Left renal cortex interstitium (tissue), 4 donors: ENCODE data around the gene CRTC3. TPM values are rescaled to one million over a fixed set of nuclear protein-coding genes. Genes with fewer than 3 reads are reported as not detected.

ENCODE experiments used
- DNase-seq, 4 donors: peaks; one replicate each; pipeline ENCODE4 v3.0.0-alpha.2; 2013; ENCODE audit warnings: low read depth in 4 of 4, low spot score in 2 of 4, missing footprints in 1 of 4
- polyA plus RNA-seq, 4 donors: library from polyadenylated mRNA; unstranded; fragments of 120-200 nt; gene quantifications; one replicate each; pipeline ENCODE4 v1.2.1, GENCODE V29; 2013; ENCODE audit not compliant: insufficient read length in 4 of 4

The CRTC3 gene
- polyA plus RNA-seq, 4 donors, result 27.0 to 36.8 (median 30.7) TPM

DNA sequence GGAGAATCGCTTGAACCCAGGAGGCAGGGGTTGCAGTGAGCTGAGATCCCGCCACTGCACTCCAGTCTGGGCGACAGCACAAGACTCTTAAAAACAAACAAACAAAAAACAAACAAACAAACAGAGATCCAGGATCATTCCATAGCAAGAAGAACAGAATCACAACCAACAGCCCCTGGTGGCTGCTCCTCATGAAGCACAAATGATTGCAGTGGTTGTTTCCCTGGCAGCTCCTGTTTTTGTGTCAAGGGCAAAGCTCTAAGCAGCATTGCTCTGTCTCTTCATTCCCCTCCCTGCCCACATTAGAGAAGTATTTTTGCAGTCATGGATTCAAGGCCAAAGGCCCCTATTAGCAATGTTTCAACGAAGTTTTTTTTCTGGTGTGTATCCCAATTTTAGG lies 161.6 kb downstream of the CRTC3 start:
- no peak for DNase-seq

DNA sequence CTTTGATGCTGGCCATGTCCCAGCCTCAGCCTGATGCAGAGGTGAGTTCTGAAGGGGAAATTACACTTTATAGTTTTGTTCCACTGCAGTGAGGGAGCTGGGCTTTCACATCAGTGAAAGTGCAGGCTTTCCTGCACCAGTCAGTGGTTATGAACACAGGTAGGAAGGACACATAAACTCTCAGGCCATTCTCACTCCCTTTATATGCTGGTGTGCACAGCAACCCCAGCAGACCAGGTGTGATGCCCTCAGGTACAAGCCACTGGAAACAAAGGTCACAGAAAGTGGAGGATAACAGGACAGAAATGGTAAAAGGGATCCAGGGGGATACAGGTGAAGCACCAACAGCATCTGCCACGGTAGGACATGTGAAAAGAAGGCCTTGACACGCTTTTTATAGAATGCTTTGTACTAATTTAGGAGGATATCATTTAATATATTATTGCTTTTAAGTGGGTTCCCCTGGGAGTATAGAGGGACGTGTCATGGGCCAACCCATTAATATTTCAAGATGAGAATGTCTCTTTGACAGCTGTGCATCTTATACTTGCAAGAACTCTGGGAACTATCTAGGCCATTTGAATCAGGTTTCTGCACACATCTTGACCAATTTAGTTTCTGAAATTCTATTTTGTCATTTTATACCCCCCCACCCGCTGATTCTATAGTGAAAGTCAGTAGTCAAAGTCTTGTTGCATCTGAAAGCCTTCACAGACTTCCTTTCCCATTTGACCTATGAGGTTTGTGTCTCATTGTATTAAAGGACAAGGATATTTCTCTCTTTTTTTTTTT lies 162.5 kb downstream of the CRTC3 start:
- DNase-seq, result no peak

Other genes starting within 250 kb of the CRTC3 start
- gene ZNF774, start 177.6 kb upstream of the CRTC3 start, polyA plus RNA-seq, result 1 to 10 TPM; 3.5 to 7.0 (median 5.7) TPM
- gene IQGAP1, start 141.7 kb upstream of the CRTC3 start, polyA plus RNA-seq, result 100 to 1,000 TPM; 151 to 188 (median 155) TPM
- 10 to 100 TPM; 10.5 to 14.0 (median 12.2) TPM for gene BLM, start 187.4 kb downstream of the CRTC3 start, polyA plus RNA-seq